ENCODE data around the gene KIFC1. TPM values are rescaled to one million over a fixed set of nuclear protein-coding genes. Genes with fewer than 3 reads are reported as not detected.
A peak's percentile ranks its signal among the peaks of the same experiment; 100 is the strongest.

KIFC1 gene
- total RNA-seq, 2 donors from 2014 or later = 103 to 170 TPM

DNA sequence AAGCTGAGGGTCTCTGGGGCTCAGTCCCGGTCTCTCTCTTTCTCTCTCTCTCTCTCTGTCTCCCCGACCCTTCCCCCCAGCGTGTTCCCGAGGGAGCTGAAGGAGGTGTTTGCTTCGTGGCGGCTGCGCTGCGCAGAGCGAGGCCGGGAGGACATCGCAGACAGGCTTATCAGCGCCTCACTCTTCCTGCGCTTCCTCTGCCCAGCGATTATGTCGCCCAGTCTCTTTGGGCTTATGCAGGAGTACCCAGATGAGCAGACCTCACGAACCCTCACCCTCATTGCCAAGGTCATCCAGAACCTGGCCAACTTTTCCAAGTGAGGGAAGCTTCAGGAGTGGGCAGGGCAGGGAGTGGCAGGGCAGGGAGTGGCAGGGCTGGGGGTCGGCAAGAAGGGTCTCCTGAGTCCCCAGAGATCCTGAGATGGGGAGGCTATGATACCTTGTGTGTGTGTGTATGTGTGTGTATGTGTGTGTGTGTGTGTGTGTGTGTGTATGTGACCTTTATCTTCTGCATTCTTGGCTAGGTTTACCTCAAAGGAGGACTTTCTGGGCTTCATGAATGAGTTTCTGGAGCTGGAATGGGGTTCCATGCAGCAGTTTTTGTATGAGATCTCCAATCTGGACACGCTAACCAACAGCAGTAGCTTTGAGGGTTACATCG is 49.2 kb downstream of the KIFC1 start:
- Mint-ChIP-seq H3K27ac (peak overlapping the region; percentile 25 to 51), H3K36me3 (peaks cover 0 to 15% of the 10 kb centered on the region in 2 donors)

DNA sequence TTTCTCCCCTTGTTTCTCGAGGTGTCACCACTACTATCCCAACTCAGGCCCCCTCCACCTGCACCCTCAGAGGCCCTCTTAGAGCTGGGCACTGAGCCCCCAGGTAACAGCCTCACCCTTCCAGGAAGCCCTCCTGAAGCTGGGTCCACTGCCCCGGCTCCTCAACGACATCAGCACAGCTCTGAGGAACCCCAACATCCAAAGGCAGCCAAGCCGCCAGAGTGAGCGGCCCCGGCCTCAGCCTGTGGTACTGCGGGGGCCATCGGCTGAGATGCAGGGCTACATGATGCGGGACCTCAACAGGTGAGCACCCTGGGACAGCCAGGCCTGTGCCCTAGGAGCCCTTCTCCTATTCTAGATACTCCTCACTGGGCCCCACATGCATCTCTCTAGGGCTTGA is 49.8 kb downstream of the KIFC1 start:
- peak overlapping the region in 1 of 2 donors; percentile 2 for H3K27ac Mint-ChIP-seq
- H3K36me3 Mint-ChIP-seq = peaks cover 0 to 15% of the 10 kb centered on the region in 2 donors

More for the DNA sequence above, 49.2 kb downstream of the KIFC1 start:
- no peaks in the 10 kb centered on the region for H3K9me3 Mint-ChIP-seq
- DNase-seq (ENCODE audit: low spot score in 2 of 2) (no peak), ATAC-seq (no peak)

DNA sequence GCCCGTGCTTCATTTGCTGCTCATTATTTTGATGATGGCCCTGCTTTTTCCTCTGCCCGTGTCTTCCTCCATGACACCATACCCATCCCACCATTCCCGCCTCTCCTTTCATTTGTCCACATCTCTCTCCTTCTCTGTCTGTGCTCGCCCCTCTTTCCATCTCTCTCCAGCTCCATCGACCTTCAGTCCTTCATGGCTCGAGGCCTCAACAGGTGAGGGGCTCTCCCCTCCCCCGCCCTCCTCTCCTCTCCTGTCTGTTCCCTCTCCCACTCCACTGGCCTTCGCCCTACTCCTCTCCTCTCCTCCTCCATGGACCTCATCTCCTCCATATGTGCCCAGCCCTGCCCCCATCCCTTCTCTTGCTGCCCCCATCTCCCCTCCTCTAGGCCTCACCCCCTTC is 50.7 kb downstream of the KIFC1 start:
- H3K36me3 Mint-ChIP-seq = peaks cover 0 to 8% of the 10 kb centered on the region in 2 donors
- ATAC-seq (no peak), DNase-seq (ENCODE audit: low spot score in 2 of 2) (no peak)
- peak overlapping the region; percentile 69 to 80 for H3K27ac Mint-ChIP-seq
- no peaks in the 10 kb centered on the region for H3K9me3 Mint-ChIP-seq

More for the DNA sequence above, 49.8 kb downstream of the KIFC1 start:
- no peak for DNase-seq (ENCODE audit: low spot score in 2 of 2)
- H3K9me3 Mint-ChIP-seq = no peaks in the 10 kb centered on the region
- no peak for ATAC-seq

DNA sequence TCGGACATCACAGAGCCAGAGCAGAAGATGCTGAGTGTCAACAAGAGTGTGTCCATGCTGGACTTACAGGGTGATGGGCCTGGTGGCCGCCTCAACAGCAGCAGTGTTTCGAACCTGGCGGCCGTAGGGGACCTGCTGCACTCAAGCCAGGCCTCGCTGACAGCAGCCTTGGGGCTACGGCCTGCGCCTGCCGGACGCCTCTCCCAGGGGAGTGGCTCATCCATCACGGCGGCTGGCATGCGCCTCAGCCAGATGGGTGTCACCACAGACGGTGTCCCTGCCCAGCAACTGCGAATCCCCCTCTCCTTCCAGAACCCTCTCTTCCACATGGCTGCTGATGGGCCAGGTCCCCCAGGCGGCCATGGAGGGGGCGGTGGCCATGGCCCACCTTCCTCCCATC is 51.4 kb downstream of the KIFC1 start:
- ATAC-seq (no peak), DNase-seq (ENCODE audit: low spot score in 2 of 2) (no peak)
- Mint-ChIP-seq H3K36me3 (peaks cover 0 to 8% of the 10 kb centered on the region in 2 donors), H3K9me3 (no peaks in the 10 kb centered on the region), H3K27ac (peak overlapping the region in 1 of 2 donors; percentile 72)

DNA sequence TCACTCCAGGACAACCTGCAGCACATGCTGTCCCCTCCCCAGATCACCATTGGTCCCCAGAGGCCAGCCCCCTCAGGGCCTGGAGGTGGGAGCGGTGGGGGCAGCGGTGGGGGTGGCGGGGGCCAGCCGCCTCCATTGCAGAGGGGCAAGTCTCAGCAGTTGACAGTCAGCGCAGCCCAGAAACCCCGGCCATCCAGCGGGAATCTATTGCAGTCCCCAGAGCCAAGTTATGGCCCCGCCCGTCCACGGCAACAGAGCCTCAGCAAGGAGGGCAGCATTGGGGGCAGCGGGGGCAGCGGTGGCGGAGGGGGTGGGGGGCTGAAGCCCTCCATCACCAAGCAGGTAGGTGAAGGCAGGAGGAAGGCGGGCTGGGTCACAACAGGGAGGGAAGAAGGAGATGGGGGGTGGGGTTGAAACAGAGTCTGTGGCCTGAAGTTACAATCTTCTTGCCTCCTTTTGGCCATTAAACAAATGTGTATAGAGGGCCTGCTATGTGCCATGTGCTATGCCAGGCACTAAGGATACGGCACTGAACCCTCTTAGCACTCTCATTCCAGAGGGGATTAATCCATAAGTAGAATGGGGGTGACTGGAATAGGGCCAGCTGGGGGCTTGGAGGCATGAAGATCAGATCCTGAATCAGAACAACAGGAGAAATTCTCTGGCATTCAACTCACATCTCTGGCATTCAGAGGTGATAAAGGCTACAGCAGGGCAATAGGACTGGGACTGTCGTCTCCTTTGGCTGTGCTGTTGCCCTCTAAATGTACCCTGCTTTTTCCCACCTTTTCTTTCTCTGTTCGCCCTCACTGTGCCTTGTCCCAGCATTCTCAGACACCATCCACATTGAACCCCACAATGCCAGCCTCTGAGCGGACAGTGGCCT is 52.2 kb downstream of the KIFC1 start:
- no peak for ATAC-seq
- Mint-ChIP-seq H3K9me3 (no peaks in the 10 kb centered on the region), H3K27ac (peak overlapping the region in 1 of 2 donors; percentile 92), H3K36me3 (peaks cover 0 to 5% of the 10 kb centered on the region in 2 donors)
- no peak for DNase-seq (ENCODE audit: low spot score in 2 of 2)

DNA sequence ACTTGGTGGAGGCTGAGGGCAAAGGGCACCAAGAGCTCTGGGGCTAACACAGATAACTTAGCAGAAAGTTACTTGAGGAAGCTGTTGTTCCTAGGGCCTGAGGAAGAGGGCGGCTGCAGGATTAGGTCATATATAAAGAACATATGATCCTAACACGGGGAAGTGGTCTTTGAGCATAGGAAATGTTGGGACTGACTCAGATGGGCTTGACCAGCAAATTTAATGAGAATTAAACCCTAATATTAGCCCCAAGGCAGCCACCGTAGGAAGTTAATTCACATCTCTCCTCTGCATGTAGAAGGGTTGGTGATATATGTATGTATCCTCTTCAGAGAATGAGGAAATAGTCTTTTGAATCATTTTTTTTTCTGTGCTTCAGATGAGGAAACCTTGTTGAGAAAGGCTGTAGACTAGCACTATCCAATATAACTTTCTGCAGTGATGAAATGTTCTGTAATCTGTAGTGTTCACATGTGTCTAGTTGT is 53.5 kb downstream of the KIFC1 start:
- H3K36me3 Mint-ChIP-seq = no peaks in the 10 kb centered on the region
- ATAC-seq = no peak

DNA sequence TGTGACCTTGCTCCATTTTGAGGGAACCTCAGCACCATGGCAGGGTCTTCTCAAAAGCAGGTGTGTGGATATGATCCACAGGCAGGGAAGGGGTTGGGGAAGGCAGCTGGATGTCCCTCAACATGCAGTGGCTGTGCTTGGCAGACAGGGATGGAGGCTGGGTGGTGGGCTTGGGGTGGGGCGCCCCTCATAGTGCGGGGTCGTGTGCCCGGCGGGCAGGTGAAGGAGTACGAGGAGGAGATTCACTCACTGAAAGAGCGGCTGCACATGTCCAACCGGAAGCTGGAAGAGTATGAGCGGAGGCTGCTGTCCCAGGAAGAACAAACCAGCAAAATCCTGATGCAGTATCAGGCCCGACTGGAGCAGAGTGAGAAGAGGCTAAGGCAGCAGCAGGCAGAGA is 54.7 kb downstream of the KIFC1 start:
- H3K27ac Mint-ChIP-seq = peak overlapping the region; percentile 25 to 48
- H3K9me3 Mint-ChIP-seq = no peaks in the 10 kb centered on the region
- DNase-seq (ENCODE audit: low spot score in 2 of 2) (no peak), ATAC-seq (no peak)
- no peaks in the 10 kb centered on the region for H3K36me3 Mint-ChIP-seq

More for the DNA sequence above, 53.5 kb downstream of the KIFC1 start:
- DNase-seq (ENCODE audit: low spot score in 2 of 2) = no peak
- H3K9me3 Mint-ChIP-seq = no peaks in the 10 kb centered on the region
- peak overlapping the region in 1 of 2 donors; percentile 52 for H3K27ac Mint-ChIP-seq

DNA sequence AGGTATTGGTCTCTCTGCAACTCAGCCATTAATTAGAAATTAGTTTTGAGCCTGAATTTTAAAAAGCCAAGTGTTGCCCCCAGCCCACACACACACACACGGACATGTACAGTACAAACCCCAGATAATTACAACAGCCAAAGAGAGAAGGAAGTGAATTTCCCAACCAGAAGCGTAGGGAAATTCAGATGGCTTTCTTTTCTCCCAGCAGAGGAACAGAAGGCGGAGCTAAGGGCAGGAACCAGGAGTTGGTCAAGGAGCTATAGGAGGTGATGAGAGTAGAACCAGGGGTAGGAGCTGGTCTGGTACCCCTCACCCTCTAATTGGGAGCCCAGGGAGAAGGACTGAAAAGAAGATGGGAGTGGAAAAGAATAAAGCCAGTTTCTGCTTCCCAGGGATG is 58.8 kb downstream of the KIFC1 start:
- ATAC-seq = no peak
- Mint-ChIP-seq H3K9me3 (no peaks in the 10 kb centered on the region), H3K36me3 (peaks cover 5 to 6% of the 10 kb centered on the region in 2 donors), H3K27ac (no peak overlapping the region)
- no peak for DNase-seq (ENCODE audit: low spot score in 2 of 2)

DNA sequence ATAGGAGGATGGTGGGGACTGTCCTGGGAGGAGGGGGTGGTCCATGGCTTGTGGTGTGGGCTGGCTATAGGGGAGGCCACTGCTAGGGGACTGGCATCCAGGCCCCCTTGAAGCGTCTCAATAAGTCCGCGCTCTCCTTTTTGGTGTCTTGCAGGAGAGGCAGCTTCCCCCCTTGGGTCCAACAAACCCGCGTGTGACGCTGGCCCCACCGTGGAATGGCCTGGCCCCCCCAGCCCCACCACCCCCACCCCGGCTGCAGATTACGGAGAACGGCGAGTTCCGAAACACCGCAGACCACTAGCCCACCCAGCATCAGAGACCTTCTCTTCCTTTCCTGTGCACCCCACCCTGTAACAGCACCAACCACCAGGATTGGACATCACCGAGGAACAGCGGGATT is 60.0 kb downstream of the KIFC1 start:
- Mint-ChIP-seq H3K9me3 (no peaks in the 10 kb centered on the region), H3K36me3 (peaks cover 7 to 8% of the 10 kb centered on the region in 2 donors), H3K27ac (no peak overlapping the region)
- no peak for ATAC-seq
- DNase-seq (ENCODE audit: low spot score in 2 of 2) = no peak

DNA sequence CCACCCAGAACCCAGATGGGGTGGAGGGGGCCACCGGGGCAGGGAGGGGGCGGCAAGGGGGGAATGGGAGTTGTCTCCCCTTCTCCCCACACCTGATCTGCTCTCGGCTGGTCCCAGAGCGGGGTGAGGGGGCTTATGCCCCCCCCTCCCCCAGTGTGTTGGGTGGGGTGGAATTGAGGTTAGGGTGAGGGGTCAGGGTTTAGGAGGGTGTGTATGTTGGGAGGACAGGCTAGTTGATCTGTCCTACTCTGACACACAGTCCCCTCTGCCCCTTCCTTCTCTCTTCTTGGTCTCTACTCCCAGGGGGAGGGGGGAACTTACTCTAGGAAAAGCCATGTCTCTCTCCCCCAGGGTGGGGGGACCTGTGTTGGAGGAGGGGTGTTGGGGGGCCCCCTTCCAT is 60.9 kb downstream of the KIFC1 start:
- DNase-seq (ENCODE audit: low spot score in 2 of 2) (no peak), ATAC-seq (no peak)
- Mint-ChIP-seq H3K27ac (peak overlapping the region; percentile 70 to 94), H3K9me3 (no peaks in the 10 kb centered on the region), H3K36me3 (peaks cover 7 to 8% of the 10 kb centered on the region in 2 donors)

DNA sequence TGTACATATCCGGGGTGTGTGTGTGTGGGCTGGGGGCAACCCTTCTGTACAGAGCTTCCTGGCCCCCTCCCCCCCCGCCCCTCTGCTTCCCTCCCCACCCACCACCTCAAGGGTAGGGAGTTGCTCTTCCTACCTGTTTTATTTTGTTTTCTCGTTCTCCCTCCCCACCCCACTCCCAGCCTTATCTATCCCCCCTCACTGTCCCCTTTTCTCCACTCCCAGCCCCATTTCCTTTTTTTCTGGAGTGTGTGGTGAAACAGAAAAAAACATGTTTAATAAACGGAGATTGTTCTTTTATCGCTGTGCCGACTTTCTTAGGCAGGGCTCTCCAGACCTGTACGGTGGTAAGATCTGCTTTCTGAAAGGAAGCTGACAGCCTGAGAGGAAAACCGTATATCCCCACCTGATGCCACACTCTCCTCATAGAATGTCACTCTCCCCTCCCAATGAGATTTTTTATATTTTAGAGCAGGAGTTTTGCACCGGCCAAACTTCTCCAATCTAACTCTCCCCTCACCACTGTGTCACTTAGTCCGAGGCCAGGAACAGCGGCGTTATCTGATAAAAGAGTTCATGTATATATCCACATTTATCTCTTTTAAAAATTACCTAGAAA is 61.9 kb downstream of the KIFC1 start:
- ATAC-seq = no peak
- no peak for DNase-seq (ENCODE audit: low spot score in 2 of 2)
- Mint-ChIP-seq H3K27ac (peak overlapping the region; percentile 90 to 94), H3K9me3 (no peaks in the 10 kb centered on the region), H3K36me3 (peaks cover 7 to 8% of the 10 kb centered on the region in 2 donors)

DNA sequence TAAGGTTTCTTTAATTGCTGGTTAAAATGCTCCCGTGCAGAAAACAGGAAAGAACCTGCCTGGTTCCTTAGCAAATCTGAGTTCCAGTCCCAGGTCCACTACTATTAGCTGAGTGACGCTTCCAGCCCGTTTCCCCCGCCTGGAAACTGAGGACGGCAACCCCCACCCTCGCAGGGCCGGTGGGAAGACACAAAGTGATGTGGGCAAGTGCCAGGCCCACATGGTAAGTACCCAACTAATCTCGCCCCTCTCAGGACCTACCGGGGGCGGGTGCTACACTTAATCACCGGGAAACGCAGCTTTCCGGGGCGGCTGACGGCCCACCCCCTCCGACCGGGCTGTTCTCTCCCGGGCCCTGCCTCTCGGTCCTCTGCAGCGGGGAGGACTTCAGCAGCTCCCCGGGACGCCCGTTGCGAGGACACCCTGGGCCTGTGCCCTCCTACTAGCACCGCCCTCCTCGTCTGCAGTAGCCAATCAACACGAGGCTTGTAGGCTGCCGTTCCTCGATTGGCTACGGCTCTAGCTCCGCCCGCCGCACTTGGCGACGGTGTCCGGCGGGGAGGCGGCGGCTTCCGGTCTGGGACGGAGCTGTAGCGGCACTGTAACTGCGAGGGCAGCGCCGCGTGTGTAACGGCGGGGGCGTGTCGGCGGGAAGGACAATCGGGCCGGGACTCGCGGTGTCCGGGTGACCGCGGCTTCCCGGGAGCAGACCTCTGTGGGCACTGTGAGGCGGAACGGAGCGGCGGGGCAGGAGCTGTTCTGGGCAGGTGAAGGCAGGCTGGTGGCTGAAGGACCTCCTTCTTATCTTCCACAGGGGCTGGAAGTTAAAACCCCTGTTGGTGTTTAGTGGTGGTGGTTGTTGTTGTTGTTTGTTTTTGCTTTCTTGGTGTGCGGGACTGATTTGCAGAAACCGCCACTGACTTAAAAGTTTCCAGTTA is 62.7 kb downstream of the KIFC1 start, which contains the start of gene ZBTB9:
ZBTB9 (plus strand) TSS at position 568 of the 938 bp plus-strand sequence. CDS start 525 bp downstream, outside the sequence.
- Mint-ChIP-seq H3K36me3 (peaks cover 7 to 8% of the 10 kb centered on the region in 2 donors), H3K27ac (peak within 1 kb of the TSS; percentile 94), H3K9me3 (no peaks in the 10 kb centered on the region)
- ATAC-seq (peak; percentile 99), DNase-seq (ENCODE audit: low spot score in 2 of 2) (peak; percentile 93 to 96)

DNA sequence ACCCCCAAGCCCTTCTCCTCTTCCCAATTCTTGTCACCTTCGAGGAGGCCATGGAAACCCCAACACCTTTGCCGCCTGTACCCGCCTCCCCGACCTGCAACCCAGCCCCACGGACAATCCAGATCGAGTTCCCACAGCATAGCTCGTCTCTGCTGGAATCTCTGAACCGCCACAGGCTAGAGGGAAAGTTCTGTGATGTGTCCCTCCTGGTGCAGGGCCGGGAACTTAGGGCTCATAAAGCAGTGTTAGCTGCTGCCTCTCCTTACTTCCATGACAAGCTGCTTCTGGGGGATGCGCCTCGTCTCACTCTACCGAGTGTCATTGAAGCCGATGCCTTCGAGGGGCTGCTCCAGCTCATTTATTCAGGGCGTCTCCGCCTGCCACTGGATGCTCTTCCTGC is 63.4 kb downstream of the KIFC1 start:
- Mint-ChIP-seq H3K27ac (peak overlapping the region; percentile 94), H3K9me3 (no peaks in the 10 kb centered on the region), H3K36me3 (peaks cover 7 to 8% of the 10 kb centered on the region in 2 donors)
- no peak for ATAC-seq
- no peak for DNase-seq (ENCODE audit: low spot score in 2 of 2)

DNA sequence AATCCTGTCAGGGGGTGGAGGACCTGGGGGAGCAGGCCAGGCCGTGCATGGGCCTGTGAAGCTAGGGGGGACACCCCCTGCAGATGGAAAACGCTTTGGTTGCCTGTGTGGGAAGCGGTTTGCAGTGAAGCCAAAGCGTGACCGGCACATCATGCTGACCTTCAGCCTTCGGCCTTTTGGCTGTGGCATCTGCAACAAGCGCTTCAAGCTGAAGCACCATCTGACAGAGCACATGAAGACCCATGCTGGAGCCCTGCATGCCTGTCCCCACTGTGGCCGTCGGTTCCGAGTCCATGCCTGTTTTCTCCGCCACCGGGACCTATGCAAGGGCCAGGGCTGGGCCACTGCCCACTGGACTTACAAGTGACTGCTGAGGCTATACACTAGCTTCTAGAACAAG is 64.5 kb downstream of the KIFC1 start:
- H3K36me3 Mint-ChIP-seq = peaks cover 7 to 8% of the 10 kb centered on the region in 2 donors
- DNase-seq (ENCODE audit: low spot score in 2 of 2) (no peak), ATAC-seq (no peak)
- H3K27ac Mint-ChIP-seq = no peak overlapping the region
- no peaks in the 10 kb centered on the region for H3K9me3 Mint-ChIP-seq

DNA sequence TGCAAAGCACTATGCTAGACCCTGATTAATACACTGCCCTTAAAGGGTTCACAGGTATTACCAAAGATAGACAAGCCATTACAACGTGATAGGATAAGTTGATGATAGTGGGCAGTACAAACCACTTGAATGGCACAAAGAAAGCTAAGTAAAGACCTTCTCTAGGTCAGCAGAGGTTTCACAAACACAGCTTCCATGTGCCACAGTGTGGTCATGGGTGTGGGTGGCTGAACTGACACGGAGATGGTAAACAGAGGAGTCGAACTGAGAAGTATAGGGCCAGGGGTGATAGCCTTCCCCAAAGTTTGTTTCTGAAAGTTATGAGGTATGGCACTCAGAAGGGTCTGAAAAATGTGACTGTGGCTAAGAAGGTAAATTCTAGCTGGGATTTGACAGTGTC is 67.1 kb downstream of the KIFC1 start:
- H3K9me3 Mint-ChIP-seq = no peaks in the 10 kb centered on the region
- DNase-seq (ENCODE audit: low spot score in 2 of 2) (no peak), ATAC-seq (no peak)
- no peak overlapping the region for H3K27ac Mint-ChIP-seq
- peaks cover 7 to 8% of the 10 kb centered on the region in 2 donors for H3K36me3 Mint-ChIP-seq

DNA sequence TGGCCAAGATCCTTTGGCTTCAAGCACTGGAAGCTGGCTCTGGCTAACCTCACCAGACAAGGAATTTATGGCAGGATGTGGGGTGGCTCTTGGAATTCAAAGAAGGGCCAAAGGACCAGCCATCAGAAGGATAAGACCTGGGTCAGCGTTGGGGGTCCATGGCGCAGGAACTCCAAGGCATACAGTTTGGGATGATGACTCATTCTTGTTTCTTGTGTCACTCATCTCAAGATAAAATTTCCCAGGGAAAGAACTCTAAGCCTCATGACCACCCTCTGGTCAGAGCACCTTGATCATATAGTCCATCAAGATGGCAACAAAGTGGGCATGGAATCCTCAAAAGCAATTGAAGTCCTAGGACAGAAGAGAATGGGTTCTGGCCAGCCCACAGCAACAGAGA is 67.6 kb downstream of the KIFC1 start:
- ATAC-seq (no peak), DNase-seq (ENCODE audit: low spot score in 2 of 2) (no peak)
- no peaks in the 10 kb centered on the region for H3K9me3 Mint-ChIP-seq
- no peak overlapping the region for H3K27ac Mint-ChIP-seq
- H3K36me3 Mint-ChIP-seq = peaks cover 7 to 8% of the 10 kb centered on the region in 2 donors

Measured in activated naive CD4-positive, alpha-beta T cell treated with anti-CD3 and anti-CD28 coated beads, Interleukin-2, amount 50 U/mL, for 72 hours (primary cell).